Fibroblast of skin of left biceps (primary cell): ENCODE measurements around the gene WNT3.
"Not testable (repeated sequence)": the region's sequence is repeated elsewhere in the genome, so short reads cannot be mapped to it uniquely, and the experiment has no call there.

ENCODE experiments used
- DNase-seq, 2 experiments: peaks; one replicate each; pipeline ENCODE4 v3.0.0-alpha.2; 2013; ENCODE audit warnings: low read depth in 2 of 2

The WNT3 gene

GRCh38 chr17:46765453-46765852, 53.0 kb downstream of the WNT3 start:
- DNase-seq = no peak

- DNase-seq = peak; percentile 71 to 73
Measured at GRCh38 chr17:46764709-46765401, 53.6 kb downstream of the WNT3 start.

- DNase-seq = no peak
Measured at GRCh38 chr17:46764000-46764708, 54.3 kb downstream of the WNT3 start.

- no peak for DNase-seq
Measured at GRCh38 chr17:46763416-46763815, 55.1 kb downstream of the WNT3 start.

- DNase-seq = no peak
Measured at GRCh38 chr17:46759141-46759540, 59.4 kb downstream of the WNT3 start.

- DNase-seq = no peak
Measured at GRCh38 chr17:46758614-46759013, 59.9 kb downstream of the WNT3 start.

- not testable (repeated sequence) for DNase-seq
Measured at GRCh38 chr17:46757588-46757987, 60.9 kb downstream of the WNT3 start.

GRCh38 chr17:46756861-46757260, 61.6 kb downstream of the WNT3 start:
- no peak for DNase-seq

- DNase-seq = no peak
Measured at GRCh38 chr17:46756081-46756735, 62.3 kb downstream of the WNT3 start.

- DNase-seq = no peak
Measured at GRCh38 chr17:46753776-46754175, 64.7 kb downstream of the WNT3 start.

- no peak for DNase-seq
Measured at GRCh38 chr17:46751425-46751824, 67.1 kb downstream of the WNT3 start.

- no peak for DNase-seq
Measured at GRCh38 chr17:46745376-46745775, 73.1 kb downstream of the WNT3 start.

GRCh38 chr17:46744441-46744840, 74.1 kb downstream of the WNT3 start:
- DNase-seq = no peak

- peak in 1 of 2 experiments; percentile 29 for DNase-seq
Measured at GRCh38 chr17:46742565-46743270, 75.8 kb downstream of the WNT3 start.

- DNase-seq = no peak
Measured at GRCh38 chr17:46741122-46741730, 77.3 kb downstream of the WNT3 start.

- DNase-seq = no peak
Measured at GRCh38 chr17:46739982-46740381, 78.5 kb downstream of the WNT3 start.

GRCh38 chr17:46738544-46738943, 79.9 kb downstream of the WNT3 start:
- no peak for DNase-seq

GRCh38 chr17:46737326-46737725, 81.2 kb downstream of the WNT3 start:
- no peak for DNase-seq

GRCh38 chr17:46736100-46736499, 82.4 kb downstream of the WNT3 start:
- DNase-seq = no peak

- no peak for DNase-seq
Measured at GRCh38 chr17:46733837-46734475, 84.5 kb downstream of the WNT3 start.

GRCh38 chr17:46732754-46733398, 85.6 kb downstream of the WNT3 start:
- DNase-seq = no peak
